DMS114 treated with DMSO at 0.1 percent for 48 hours (cell line): ENCODE results near the gene WBP1.
"Not testable (repeated sequence)": the region's sequence is repeated elsewhere in the genome, so short reads cannot be mapped to it uniquely, and the experiment has no call there.

Source experiments
- DNase-seq: peaks from one replicate; lab custom pipeline; 2025; ENCODE audit not compliant: unreplicated experiment; lab: John Stamatoyannopoulos, UW

WBP1 gene

GRCh38 chr2:74450570-74451190, 7.6 kb upstream of the WBP1 start:
- DNase-seq = no peak

GRCh38 chr2:74454654-74455511, 3.4 kb upstream of the WBP1 start, which contains the start of gene INO80B:
Gene INO80B, plus strand, starts transcription at chr2:74455087. Its CDS starts 30 bp downstream, at chr2:74455117.
- DNase-seq = peak; percentile 96

GRCh38 chr2:74457129-74457548, 1.1 kb upstream of the WBP1 start:
- no peak for DNase-seq

- DNase-seq = no peak
Measured at GRCh38 chr2:74457549-74458131, 598 bp upstream of the WBP1 start.

- DNase-seq = no peak
Measured at GRCh38 chr2:74458938-74459363, 713 bp downstream of the WBP1 start.

- DNase-seq = not testable (repeated sequence)
Measured at GRCh38 chr2:74459503-74460118, 1.4 kb downstream of the WBP1 start.

GRCh38 chr2:74460187-74460586, 1.9 kb downstream of the WBP1 start:
- DNase-seq = not testable (repeated sequence)

GRCh38 chr2:74461187-74462053, 3.2 kb downstream of the WBP1 start:
- no peak for DNase-seq

GRCh38 chr2:74462054-74462785, 4.0 kb downstream of the WBP1 start:
- no peak for DNase-seq

GRCh38 chr2:74462786-74463105, 4.5 kb downstream of the WBP1 start:
- no peak for DNase-seq

- no peak for DNase-seq
Measured at GRCh38 chr2:74464406-74464805, 6.2 kb downstream of the WBP1 start.

- DNase-seq = not testable (repeated sequence)
Measured at GRCh38 chr2:74470742-74471141, 12.5 kb downstream of the WBP1 start.

GRCh38 chr2:74471332-74472065, 13.3 kb downstream of the WBP1 start:
- no peak for DNase-seq

GRCh38 chr2:74472086-74472944, 14.1 kb downstream of the WBP1 start, which contains the start of gene MRPL53:
Gene MRPL53, minus strand, starts transcription at chr2:74472680. Its CDS starts 20 bp downstream, at chr2:74472660.
- peak; percentile 88 for DNase-seq

GRCh38 chr2:74472945-74473258, 14.7 kb downstream of the WBP1 start:
- DNase-seq = no peak

GRCh38 chr2:74474481-74474880, 16.2 kb downstream of the WBP1 start:
- DNase-seq = no peak

- DNase-seq = no peak
Measured at GRCh38 chr2:74474899-74475298, 16.7 kb downstream of the WBP1 start.

- no peak for DNase-seq
Measured at GRCh38 chr2:74481431-74481830, 23.2 kb downstream of the WBP1 start.
